MM.1S (cell line): ENCODE data around the gene BLOC1S3.

Source experiments
- DNase-seq: peaks from one replicate; pipeline ENCODE4 v3.0.0-alpha.2; 2015
- H2AFZ ChIP-seq: fragments of 300-600 bp; sonication (generic); 2 replicates; pipeline ENCODE4 v1.6.0; 2016; ENCODE audit warnings: antibody characterized with exemption, low read length
- H3F3A ChIP-seq: fragments of 300-600 bp; sonication (generic); 2 replicates; pipeline ENCODE4 v1.6.1; 2016; ENCODE audit warnings: mild to moderate bottlenecking, antibody characterized with exemption, low read length, moderate library complexity, mixed read lengths; ENCODE audit not compliant: insufficient read depth
- H3K27ac ChIP-seq: fragments of 300-600 bp; sonication (generic); 2 replicates; pipeline ENCODE4 v1.5.1; 2016; ENCODE audit warnings: mild to moderate bottlenecking, low read length
- H3K27me3 ChIP-seq: fragments of 300-600 bp; sonication (generic); replicated peaks from 2 replicates; pipeline ENCODE4 v1.6.0; 2016; ENCODE audit warnings: low read length; ENCODE audit not compliant: insufficient read depth
- H3K36me3 ChIP-seq: fragments of 300-600 bp; sonication (generic); replicated peaks from 2 replicates; pipeline ENCODE4 v1.6.1; 2016; ENCODE audit warnings: mild to moderate bottlenecking, low read length, mixed read lengths; ENCODE audit not compliant: insufficient read depth
- H3K4me1 ChIP-seq: fragments of 300-600 bp; sonication (generic); 2 replicates; pipeline ENCODE4 v1.6.1; 2016; ENCODE audit warnings: low read length, mixed read lengths
- H3K4me2 ChIP-seq: fragments of 300-600 bp; sonication (generic); 2 replicates; pipeline ENCODE4 v1.6.0; 2016; ENCODE audit warnings: low read depth, low read length
- H3K4me3 ChIP-seq: fragments of 300-600 bp; sonication (generic); 2 replicates; pipeline ENCODE4 v1.5.1; 2016; ENCODE audit warnings: low read length, mixed read lengths
- H3K79me2 ChIP-seq: fragments of 300-600 bp; sonication (generic); 2 replicates; pipeline ENCODE4 v1.6.1; 2016; ENCODE audit warnings: mixed run types, low read length, mixed read lengths
- H3K9ac ChIP-seq: fragments of 300-600 bp; sonication (generic); 2 replicates; pipeline ENCODE4 v1.6.1; 2016; ENCODE audit warnings: low read length, mixed read lengths
- H3K9me2 ChIP-seq: fragments of 300-600 bp; sonication (generic); replicated peaks from 2 replicates; pipeline ENCODE4 v1.6.1; 2016; ENCODE audit warnings: mild to moderate bottlenecking, low read length, mixed read lengths; ENCODE audit not compliant: insufficient read depth
- H3K9me3 ChIP-seq: fragments of 300-600 bp; sonication (generic); replicated peaks from 2 replicates; pipeline ENCODE4 v1.6.1; 2016; ENCODE audit warnings: mild to moderate bottlenecking, low read length, mixed read lengths; ENCODE audit not compliant: insufficient read depth
- H4K20me1 ChIP-seq: fragments of 300-600 bp; sonication (generic); 2 replicates; pipeline ENCODE4 v1.6.1; 2016; ENCODE audit warnings: mild to moderate bottlenecking, low read length, moderate library complexity, mixed read lengths; ENCODE audit not compliant: insufficient read depth
- EZH2 ChIP-seq: fragments of 300-600 bp; sonication (generic); optimal IDR thresholded peaks from 2 replicates; pipeline ENCODE3; 2017; ENCODE audit warnings: low read depth, mild to moderate bottlenecking, antibody characterized with exemption, low read length, mixed read lengths
- EZH2phosphoT487 ChIP-seq: fragments of 300-600 bp; sonication (generic); IDR thresholded peaks from 2 replicates; pipeline ENCODE4 v1.6.1; 2018; ENCODE audit warnings: antibody characterized with exemption, low read length
- TF ChIP-seq, protein P1 (sequence below): fragments of 300-600 bp; sonication (generic); IDR thresholded peaks from 2 replicates; pipeline ENCODE4 v1.5.1; 2016; ENCODE audit warnings: antibody characterized with exemption, low read length, mixed read lengths

BLOC1S3 gene

DNA sequence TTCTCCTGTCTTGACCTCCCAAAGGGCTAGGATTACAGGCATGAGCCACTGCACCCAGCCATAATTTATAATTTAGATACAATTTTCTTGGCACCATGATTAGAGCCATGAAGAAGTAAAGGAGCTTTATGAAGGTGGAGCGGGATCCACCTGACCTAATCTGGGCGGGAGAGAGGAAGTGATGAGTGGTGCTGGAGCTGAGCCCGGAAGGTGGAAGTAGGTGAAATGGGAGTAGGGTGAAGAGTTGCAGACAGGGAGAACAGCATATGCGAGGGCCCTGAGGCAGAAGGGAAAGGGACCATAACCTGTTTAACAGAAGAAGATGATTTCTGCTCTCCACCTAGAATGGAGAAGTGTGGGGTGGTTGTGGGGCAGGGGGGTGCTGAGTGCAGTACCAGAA, 4.2 kb downstream of the BLOC1S3 start:
- no peak overlapping the region for H3K4me3 ChIP-seq
- no peak overlapping the region for H3K27ac ChIP-seq
- no peaks in the 10 kb centered on the region for H3K27me3 ChIP-seq
- no peak overlapping the region for H2AFZ ChIP-seq
- TF ChIP-seq EZH2, result no peak
- TF ChIP-seq EZH2phosphoT487, result no peak
- TF ChIP-seq, protein P1, sequence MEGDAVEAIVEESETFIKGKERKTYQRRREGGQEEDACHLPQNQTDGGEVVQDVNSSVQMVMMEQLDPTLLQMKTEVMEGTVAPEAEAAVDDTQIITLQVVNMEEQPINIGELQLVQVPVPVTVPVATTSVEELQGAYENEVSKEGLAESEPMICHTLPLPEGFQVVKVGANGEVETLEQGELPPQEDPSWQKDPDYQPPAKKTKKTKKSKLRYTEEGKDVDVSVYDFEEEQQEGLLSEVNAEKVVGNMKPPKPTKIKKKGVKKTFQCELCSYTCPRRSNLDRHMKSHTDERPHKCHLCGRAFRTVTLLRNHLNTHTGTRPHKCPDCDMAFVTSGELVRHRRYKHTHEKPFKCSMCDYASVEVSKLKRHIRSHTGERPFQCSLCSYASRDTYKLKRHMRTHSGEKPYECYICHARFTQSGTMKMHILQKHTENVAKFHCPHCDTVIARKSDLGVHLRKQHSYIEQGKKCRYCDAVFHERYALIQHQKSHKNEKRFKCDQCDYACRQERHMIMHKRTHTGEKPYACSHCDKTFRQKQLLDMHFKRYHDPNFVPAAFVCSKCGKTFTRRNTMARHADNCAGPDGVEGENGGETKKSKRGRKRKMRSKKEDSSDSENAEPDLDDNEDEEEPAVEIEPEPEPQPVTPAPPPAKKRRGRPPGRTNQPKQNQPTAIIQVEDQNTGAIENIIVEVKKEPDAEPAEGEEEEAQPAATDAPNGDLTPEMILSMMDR, result no peak
- peaks cover 5% of the 10 kb centered on the region; the same call in 1 of the 2 replicates for H3F3A ChIP-seq
- H3K4me2 ChIP-seq, result no peak overlapping the region
- 0 out of 2 replicates have a peak, but pooled peaks cover 3% of the 10 kb centered on the region for H3K4me1 ChIP-seq
- DNase-seq, result no peak
- no peaks in the 10 kb centered on the region for H3K36me3 ChIP-seq
- no peaks in the 10 kb centered on the region for H3K9me2 ChIP-seq
- H3K9me3 ChIP-seq, result no peaks in the 10 kb centered on the region
- peaks cover 25% of the 10 kb centered on the region for H3K79me2 ChIP-seq
- no peak overlapping the region for H3K9ac ChIP-seq
- H4K20me1 ChIP-seq, result no peaks in the 10 kb centered on the region

DNA sequence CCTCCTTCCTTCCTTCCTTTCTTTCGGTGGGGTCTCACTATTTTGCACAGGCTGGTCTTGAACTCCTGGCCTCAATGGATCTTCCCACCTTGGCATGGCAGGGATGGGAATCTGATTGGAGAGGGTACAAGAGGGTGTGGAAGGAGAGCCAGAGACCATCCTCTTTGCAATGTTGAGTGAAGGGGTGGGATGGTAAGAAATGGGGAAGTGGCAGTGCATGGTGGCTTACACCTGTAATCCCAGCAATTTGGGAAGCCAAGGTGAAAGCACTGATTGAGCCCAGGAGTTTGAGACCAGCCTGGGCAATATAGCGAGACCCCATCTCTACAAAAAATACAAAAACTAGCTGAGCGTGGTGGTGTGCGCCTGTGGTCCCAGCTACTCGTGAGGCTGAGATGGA, 5.5 kb downstream of the BLOC1S3 start:
- Histone ChIP-seq H3K27ac (no peak overlapping the region), H3K27me3 (no peaks in the 10 kb centered on the region), H3K9ac (no peak overlapping the region), H3K4me2 (no peak overlapping the region), H3K4me3 (no peak overlapping the region), H3F3A (no peaks in the 10 kb centered on the region), H3K9me3 (no peaks in the 10 kb centered on the region), H3K79me2 (peaks cover 25% of the 10 kb centered on the region), H4K20me1 (no peaks in the 10 kb centered on the region), H3K4me1 (0 out of 2 replicates have a peak, but pooled peaks cover 3% of the 10 kb centered on the region), H2AFZ (no peak overlapping the region), H3K36me3 (no peaks in the 10 kb centered on the region), H3K9me2 (no peaks in the 10 kb centered on the region)
- DNase-seq, result no peak
- TF ChIP-seq EZH2 (no peak), EZH2phosphoT487 (no peak)

DNA sequence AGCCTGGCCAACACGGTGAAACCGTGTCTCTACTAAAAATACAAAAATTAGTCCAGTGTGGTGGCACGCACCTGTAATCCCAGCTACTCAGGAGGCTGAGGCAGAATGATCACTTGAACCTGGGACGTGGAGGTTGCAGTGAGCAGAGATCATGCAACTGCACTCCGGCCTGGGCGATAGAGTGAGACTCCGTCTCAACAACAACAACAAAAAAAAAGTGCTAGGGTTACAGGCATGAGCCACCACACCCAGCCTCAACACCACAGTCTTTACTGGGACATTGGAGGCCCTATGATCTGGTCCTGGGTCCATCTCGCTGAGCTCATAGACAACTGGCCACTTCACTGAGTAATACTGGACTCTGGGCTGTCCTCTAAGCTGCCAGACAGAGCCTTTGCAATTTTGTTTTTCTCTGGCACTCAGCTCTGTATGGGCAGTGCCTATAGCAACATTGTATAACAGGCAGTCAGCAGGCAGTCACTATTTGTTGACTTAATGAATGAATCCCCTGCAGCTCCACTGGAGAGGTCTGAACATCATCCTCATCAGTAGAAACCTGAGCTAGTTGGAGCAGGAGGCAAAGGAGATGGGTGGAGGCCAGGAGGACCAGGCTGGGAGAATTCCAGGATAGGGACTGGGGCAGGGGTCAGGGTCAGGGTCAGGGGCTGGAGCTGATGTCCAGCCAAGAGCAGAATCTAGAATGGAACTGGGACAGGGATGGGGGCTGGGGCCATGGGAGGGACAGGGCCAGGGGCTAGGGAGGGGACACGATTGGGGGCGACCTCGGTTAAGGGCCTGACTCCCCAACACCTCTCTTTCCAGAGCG, 8.1 kb downstream of the BLOC1S3 start:
- no peak for DNase-seq
- Histone ChIP-seq H3K9me3 (no peaks in the 10 kb centered on the region), H3K27me3 (no peaks in the 10 kb centered on the region), H3K9ac (no peak overlapping the region), H3K36me3 (no peaks in the 10 kb centered on the region), H3F3A (no peaks in the 10 kb centered on the region), H3K4me3 (no peak overlapping the region), H3K9me2 (no peaks in the 10 kb centered on the region), H3K4me1 (no peaks in the 10 kb centered on the region), H3K4me2 (no peak overlapping the region), H4K20me1 (no peaks in the 10 kb centered on the region), H2AFZ (no peak overlapping the region; the same call in 1 of the 2 replicates), H3K27ac (no peak overlapping the region), H3K79me2 (0 out of 2 replicates have a peak, but pooled peaks cover under 1% of the 10 kb centered on the region)
- TF ChIP-seq EZH2phosphoT487 (no peak), EZH2 (no peak)
- TF ChIP-seq, protein P1, result no peak
